Lung (tissue), 12 donors: ENCODE measurements around the gene CD3G. TPM values are rescaled to one million over a fixed set of nuclear protein-coding genes. Genes with fewer than 3 reads are reported as not detected.

Source experiments
- ATAC-seq: fragments of 200-7000 bp; cut with Tn5 transposase; one replicate; pipeline ENCODE4 v1.9.1; 2020; ENCODE audit warnings: moderate number of reproducible peaks; ENCODE audit not compliant: insufficient read depth, low FRiP score
- DNase-seq, 3 donors: peaks; one replicate each; pipeline ENCODE4 v3.0.0-alpha.2; 2013 to 2017
- H3K27ac ChIP-seq, 2 donors: one replicate each; pipeline ENCODE4 v1.5.1; 2013; ENCODE audit warnings: mild to moderate bottlenecking in 2 of 2, moderate library complexity in 2 of 2, control low read depth in 1 of 2, inconsistent platforms in 1 of 2, low read depth in 1 of 2, low read length in 1 of 2
- H3K27me3 ChIP-seq, 3 donors: one replicate each; pipeline ENCODE4 v1.5.1; 2013; ENCODE audit warnings: low read length in 2 of 3; ENCODE audit not compliant: control insufficient read depth in 3 of 3, insufficient read depth in 3 of 3
- H3K36me3 ChIP-seq, 4 donors: one replicate each; pipeline ENCODE4 v1.5.1; 2013; ENCODE audit warnings: low read length in 4 of 4, mild to moderate bottlenecking in 1 of 4, moderate library complexity in 1 of 4; ENCODE audit not compliant: control insufficient read depth in 4 of 4, insufficient read depth in 4 of 4
- H3K4me1 ChIP-seq, 5 donors: one replicate each; pipeline ENCODE4 v1.5.1; 2013; ENCODE audit warnings: low read length in 5 of 5, mild to moderate bottlenecking in 2 of 5, moderate library complexity in 1 of 5; ENCODE audit not compliant: control insufficient read depth in 5 of 5, insufficient read depth in 5 of 5
- H3K4me3 ChIP-seq: one replicate; pipeline ENCODE4 v1.5.1; 2013; ENCODE audit warnings: mild to moderate bottlenecking, control low read depth, moderate library complexity
- H3K9ac ChIP-seq, 2 donors: one replicate each; pipeline ENCODE4 v1.5.1; 2013; ENCODE audit warnings: low read length in 2 of 2, control low read depth in 1 of 2; ENCODE audit not compliant: insufficient read depth in 1 of 2
- H3K9me3 ChIP-seq, 4 donors: one replicate each; pipeline ENCODE4 v1.5.1; 2013; ENCODE audit warnings: low read length in 3 of 4, mild to moderate bottlenecking in 1 of 4, moderate library complexity in 1 of 4; ENCODE audit not compliant: control insufficient read depth in 4 of 4, insufficient read depth in 3 of 4
- CTCF ChIP-seq: IDR thresholded peaks from 2 replicates; pipeline ENCODE4 v1.5.1; 2012; ENCODE audit warnings: mild to moderate bottlenecking; ENCODE audit errors: control extremely low read depth, extremely low read depth
- WGBS, 2 donors: extraction: QIAGEN DNeasy Blood & Tissue Kit; methylation state at CpG; one replicate each; pipeline ENCODE4 v1.1.7; 2013; 5-methylcytosine and 5-hydroxymethylcytosine counted together
- polyA plus RNA-seq, 2 donors: library from polyadenylated mRNA; stranded (reverse); fragments of 200-250 nt; gene quantifications; one replicate each; pipeline ENCODE4 v1.2.1, GENCODE V29; 2013
- total RNA-seq, 2 donors: library from RNA; depleted of rRNA in 1 of 2; stranded (reverse); fragments of >200 nt in 1 of 2; gene quantifications; one replicate each; pipeline ENCODE4 v1.2.1, GENCODE V29; 2014 to 2021
- donor health status: control.
- donor health status: control.
- donor health status: Bipolar disorder and iron deficiency.
- donor health status: healthy.
- donor health status: DM: yes; HTN: yes; CAD: no.

Gene CD3G
- total and polyA plus RNA-seq, 4 donors, result 0.55 to 2.7 (median 1.1) TPM

GRCh38 chr11:118359295-118359958, 15.3 kb downstream of the CD3G start, which contains the start of gene UBE4A:
TSS of gene UBE4A (plus strand) at chr11:118359600. CDS start at chr11:118365081, 5,481 bp downstream.
- Histone ChIP-seq H3K4me3 (peak within 1 kb of the TSS; percentile 63), H3K27me3 (peaks cover 0 to 5% (median 0%) of the 10 kb centered on the region in 3 donors), H3K9me3 (no peaks in the 10 kb centered on the region), H3K4me1 (peaks cover 0 to 10% (median 2%) of the 10 kb centered on the region in 5 donors), H3K27ac (peak within 1 kb of the TSS; percentile 47 to 55), H3K36me3 (peaks cover 0 to 1% (median 0%) of the 10 kb centered on the region in 4 donors), H3K9ac (peak within 1 kb of the TSS; percentile 64 to 92)
- WGBS, 2 donors, result 3 to 5% methylated on average over 33 of the region's 33 CpGs
- DNase-seq, result peak; percentile 93 to 97 (median 96)
- ATAC-seq, result peak; percentile 89
- TF ChIP-seq CTCF, result no peak

- Histone ChIP-seq H3K9ac (no peak overlapping the region), H3K27me3 (no peaks in the 10 kb centered on the region), H3K27ac (no peak overlapping the region), H3K4me3 (no peak overlapping the region), H3K4me1 (peaks cover 0 to 14% (median 2%) of the 10 kb centered on the region in 5 donors), H3K36me3 (peaks cover 16 to 29% (median 23%) of the 10 kb centered on the region in 4 donors), H3K9me3 (no peaks in the 10 kb centered on the region)
- WGBS, 2 donors, result 93 to 94% methylated on average over 3 of the region's 3 CpGs
- no peak for ATAC-seq
- no peak for DNase-seq
- TF ChIP-seq CTCF, result no peak
These were observed 20.9 kb downstream of the CD3G start for GRCh38 chr11:118364956-118365615.

GRCh38 chr11:118366287-118366686, 22.1 kb downstream of the CD3G start:
- Histone ChIP-seq H3K4me1 (peaks cover 0 to 12% (median 0%) of the 10 kb centered on the region in 5 donors), H3K9me3 (no peaks in the 10 kb centered on the region), H3K27ac (no peak overlapping the region), H3K4me3 (no peak overlapping the region), H3K36me3 (peaks cover 22 to 38% (median 33%) of the 10 kb centered on the region in 4 donors), H3K27me3 (no peaks in the 10 kb centered on the region), H3K9ac (no peak overlapping the region)
- no peak for TF ChIP-seq CTCF
- ATAC-seq (no peak), DNase-seq (no peak)
- WGBS, 2 donors, result 84 to 100% methylated on average over 1 of the region's 1 CpG
